HL-60 (cell line): ENCODE measurements around the gene MPV17L2.

ENCODE experiments used
- DNase-seq, 2 experiments: peaks; one replicate each; pipeline ENCODE4 v3.0.0-alpha.2; 2010 to 2020; ENCODE audit warnings: low read depth in 1 of 2, low spot score in 1 of 2
- H3K27ac ChIP-seq: fragments of 250-450 bp; sonication (Bioruptor Pico); replicated peaks from 2 replicates; pipeline ENCODE4 v1.5.1; 2020; ENCODE audit warnings: mild to moderate bottlenecking, moderate library complexity
- H3K27me3 ChIP-seq: fragments of 250-450 bp; sonication (Bioruptor Pico); 2 replicates; pipeline ENCODE4 v1.5.1; 2021; ENCODE audit warnings: mild to moderate bottlenecking, moderate library complexity; ENCODE audit not compliant: insufficient read depth, poor library complexity, severe bottlenecking
- H3K4me3 ChIP-seq: replicated peaks from 2 replicates; pipeline ENCODE4 v1.5.1; 2011; ENCODE audit warnings: mild to moderate bottlenecking, control low read depth, low read length; ENCODE audit not compliant: insufficient read depth
- CTCF ChIP-seq: IDR thresholded peaks from one replicate; pipeline ENCODE4 v1.5.1; 2011; ENCODE audit warnings: low read length, control low read depth, inconsistent platforms; ENCODE audit not compliant: insufficient read depth
- GABPA ChIP-seq: IDR thresholded peaks from 2 replicates; pipeline ENCODE4 v1.6.1; 2012; ENCODE audit warnings: low read depth
- POLR2AphosphoS5 ChIP-seq: IDR thresholded peaks from 2 replicates; pipeline ENCODE4 v1.6.1; 2012; ENCODE audit warnings: low read depth
- REST ChIP-seq: IDR thresholded peaks from 2 replicates; pipeline ENCODE4 v1.6.1; 2012; ENCODE audit warnings: low read depth; ENCODE audit not compliant: insufficient replicate concordance
- SPI1 ChIP-seq: IDR thresholded peaks from 2 replicates; pipeline ENCODE4 v1.6.1; 2012; ENCODE audit warnings: low read depth, mild to moderate bottlenecking, borderline replicate concordance

The MPV17L2 gene

GRCh38 chr19:18225355-18225701 lies 32.3 kb downstream of the MPV17L2 start:
- no peak overlapping the region for H3K4me3 ChIP-seq

GRCh38 chr19:18225702-18226468 lies 32.9 kb downstream of the MPV17L2 start, which contains the start of gene PDE4C:
TSS of gene PDE4C (minus strand) at chr19:18226438. CDS start at chr19:18226415, 23 bp downstream.
- TF ChIP-seq POLR2AphosphoS5: no peak
- TF ChIP-seq CTCF: no peak
- TF ChIP-seq GABPA: no peak
- no peak for TF ChIP-seq SPI1
- TF ChIP-seq REST: no peak
- peaks cover 34% of the 10 kb centered on the region for H3K27me3 ChIP-seq
- DNase-seq: no peak
- H3K27ac ChIP-seq: no peak within 1 kb of the TSS
- H3K4me3 ChIP-seq: no peak within 1 kb of the TSS

More at GRCh38 chr19:18225355-18225701, 32.3 kb downstream of the MPV17L2 start:
- DNase-seq: no peak
- Histone ChIP-seq H3K27me3 (peaks cover 34% of the 10 kb centered on the region), H3K27ac (no peak overlapping the region)
- no peak for TF ChIP-seq CTCF
- no peak for TF ChIP-seq REST
- TF ChIP-seq GABPA: no peak
- no peak for TF ChIP-seq SPI1
- TF ChIP-seq POLR2AphosphoS5: no peak

GRCh38 chr19:18226956-18227780 lies 34.1 kb downstream of the MPV17L2 start:
- H3K4me3 ChIP-seq: no peak overlapping the region
- TF ChIP-seq REST: no peak
- no peak for TF ChIP-seq CTCF
- TF ChIP-seq GABPA: no peak
- no peak for TF ChIP-seq SPI1
- TF ChIP-seq POLR2AphosphoS5: no peak
- H3K27me3 ChIP-seq: peaks cover 24% of the 10 kb centered on the region
- DNase-seq: no peak
- no peak overlapping the region for H3K27ac ChIP-seq
